Myocyte (in vitro differentiated cells): ENCODE measurements around the gene PAIP2. TPM values are rescaled to one million over a fixed set of nuclear protein-coding genes. Genes with fewer than 3 reads are reported as not detected.

Source experiments
- DNase-seq: peaks from one replicate; pipeline ENCODE4 v3.0.0-alpha.2; 2012; ENCODE audit warnings: low read depth
- total RNA-seq: library from RNA; depleted of rRNA; stranded (reverse); fragments of >200 nt; gene quantifications from 2 replicates; pipeline ENCODE4 v1.2.3, GENCODE V29; 2014

PAIP2 gene
- total RNA-seq, 1 donor from 2014 or later: 111 TPM

DNA sequence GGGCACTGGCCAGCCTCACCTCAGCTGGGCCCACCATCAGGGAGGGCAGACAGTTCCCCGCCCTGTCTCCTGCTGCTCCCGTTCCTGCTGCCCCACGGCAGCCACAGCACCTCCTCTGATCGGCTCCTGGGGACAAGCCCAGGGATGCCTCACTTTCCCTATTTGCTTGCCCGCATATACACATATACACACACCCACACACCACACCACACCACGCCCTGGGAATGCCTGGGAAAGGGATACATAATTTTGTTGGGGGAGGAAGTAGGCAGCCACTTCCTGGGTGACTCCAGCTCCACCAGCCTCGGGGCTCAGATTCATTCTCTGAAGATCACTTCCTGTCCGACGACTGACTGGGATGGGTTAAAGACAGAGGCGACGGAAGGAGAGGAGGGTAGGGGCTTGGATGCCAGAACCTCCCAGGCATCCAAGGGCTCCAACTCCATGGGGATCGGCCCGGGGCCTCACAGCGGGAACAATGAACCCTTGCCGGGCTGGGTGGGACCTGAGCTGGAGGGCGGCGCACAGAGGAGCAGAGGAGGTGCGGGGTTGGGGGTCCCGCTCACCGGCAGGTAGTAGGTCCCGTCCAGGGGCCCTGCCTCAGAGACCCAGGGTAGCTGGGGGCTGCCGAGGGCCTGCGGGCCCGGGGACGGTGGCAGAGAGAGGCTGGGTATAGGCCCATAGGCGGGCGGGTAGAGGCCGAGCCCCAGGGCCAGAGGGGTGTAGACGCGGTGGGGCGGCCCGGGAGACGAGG, 50.1 kb downstream of the PAIP2 start:
- DNase-seq: peak; percentile 48

DNA sequence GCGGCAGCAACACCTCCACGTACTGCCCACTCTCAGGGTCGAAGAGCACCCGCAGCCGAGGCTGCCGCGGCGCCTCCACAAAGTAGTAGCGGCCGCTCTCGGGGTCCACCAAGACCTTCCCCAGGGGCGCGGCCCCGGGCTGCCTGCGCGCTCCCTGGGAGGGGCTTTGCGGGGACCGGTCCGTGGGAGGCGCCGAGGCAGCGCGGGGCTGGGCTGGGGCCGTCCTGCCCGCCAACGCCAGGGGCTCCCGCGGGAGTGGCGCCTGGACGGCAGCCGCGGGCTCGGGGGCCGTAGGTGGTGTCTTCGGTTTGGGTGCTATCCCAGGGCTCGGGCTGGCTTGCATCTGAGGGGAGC, 50.6 kb downstream of the PAIP2 start:
- no peak for DNase-seq

GRCh38 chr5:139392678-139393496, 51.2 kb downstream of the PAIP2 start:
- DNase-seq: no peak

DNA sequence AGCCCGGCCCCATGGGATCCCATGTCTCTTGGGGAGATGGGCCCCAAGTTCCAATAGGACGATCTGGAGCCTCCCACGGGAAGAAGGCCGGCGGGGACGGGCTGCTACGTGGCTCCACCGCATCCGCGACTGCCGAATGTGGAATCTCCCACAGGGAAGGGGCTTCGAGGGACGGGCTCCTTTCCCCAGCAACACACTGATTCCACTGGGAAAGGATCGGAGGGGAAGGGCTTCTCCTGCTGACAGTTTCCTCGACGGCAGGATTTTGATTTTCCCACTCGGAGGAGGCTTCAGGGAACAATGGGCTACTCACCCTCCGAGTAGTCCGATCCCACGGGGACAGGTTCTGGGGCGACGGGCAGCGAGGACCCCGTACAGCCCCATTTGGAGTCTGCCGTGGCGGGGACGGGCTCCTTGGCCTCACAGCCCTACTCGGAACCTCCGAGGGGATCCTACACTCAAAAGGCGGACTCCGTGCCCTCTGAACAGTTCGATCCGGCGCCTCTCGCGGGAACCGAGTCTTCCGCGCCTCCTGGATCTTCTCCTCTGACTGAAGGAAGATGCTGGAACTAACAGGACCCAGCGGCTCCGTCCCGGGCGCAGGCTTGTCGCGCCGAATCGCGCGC, 52.0 kb downstream of the PAIP2 start:
- no peak for DNase-seq

DNA sequence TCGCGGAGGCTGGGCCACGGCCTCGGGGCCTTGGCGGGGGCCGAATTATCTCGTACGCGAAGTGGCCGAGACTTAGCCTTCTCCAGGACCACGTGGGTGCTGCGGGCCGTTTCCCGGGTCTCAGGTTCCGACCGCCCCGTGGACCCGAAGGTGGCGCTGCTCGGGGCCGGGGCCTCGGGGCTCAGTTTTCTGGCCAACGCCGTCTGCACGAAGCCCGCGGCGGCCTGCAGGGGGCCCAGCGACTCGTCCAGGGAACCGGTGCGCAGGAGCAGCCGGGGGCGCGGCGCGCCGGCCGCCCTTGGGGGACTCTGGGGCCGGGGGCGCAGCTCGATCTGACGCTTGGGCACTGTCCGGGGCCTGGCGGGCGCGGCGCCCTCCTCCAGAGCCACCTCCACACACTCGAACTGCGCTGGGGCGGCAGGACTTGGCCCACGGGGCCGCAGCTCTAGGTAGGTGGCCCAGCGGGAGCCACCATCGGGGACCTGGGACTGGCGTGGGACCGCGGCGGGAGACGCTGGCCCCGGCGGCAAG, 52.5 kb downstream of the PAIP2 start:
- no peak for DNase-seq

DNA sequence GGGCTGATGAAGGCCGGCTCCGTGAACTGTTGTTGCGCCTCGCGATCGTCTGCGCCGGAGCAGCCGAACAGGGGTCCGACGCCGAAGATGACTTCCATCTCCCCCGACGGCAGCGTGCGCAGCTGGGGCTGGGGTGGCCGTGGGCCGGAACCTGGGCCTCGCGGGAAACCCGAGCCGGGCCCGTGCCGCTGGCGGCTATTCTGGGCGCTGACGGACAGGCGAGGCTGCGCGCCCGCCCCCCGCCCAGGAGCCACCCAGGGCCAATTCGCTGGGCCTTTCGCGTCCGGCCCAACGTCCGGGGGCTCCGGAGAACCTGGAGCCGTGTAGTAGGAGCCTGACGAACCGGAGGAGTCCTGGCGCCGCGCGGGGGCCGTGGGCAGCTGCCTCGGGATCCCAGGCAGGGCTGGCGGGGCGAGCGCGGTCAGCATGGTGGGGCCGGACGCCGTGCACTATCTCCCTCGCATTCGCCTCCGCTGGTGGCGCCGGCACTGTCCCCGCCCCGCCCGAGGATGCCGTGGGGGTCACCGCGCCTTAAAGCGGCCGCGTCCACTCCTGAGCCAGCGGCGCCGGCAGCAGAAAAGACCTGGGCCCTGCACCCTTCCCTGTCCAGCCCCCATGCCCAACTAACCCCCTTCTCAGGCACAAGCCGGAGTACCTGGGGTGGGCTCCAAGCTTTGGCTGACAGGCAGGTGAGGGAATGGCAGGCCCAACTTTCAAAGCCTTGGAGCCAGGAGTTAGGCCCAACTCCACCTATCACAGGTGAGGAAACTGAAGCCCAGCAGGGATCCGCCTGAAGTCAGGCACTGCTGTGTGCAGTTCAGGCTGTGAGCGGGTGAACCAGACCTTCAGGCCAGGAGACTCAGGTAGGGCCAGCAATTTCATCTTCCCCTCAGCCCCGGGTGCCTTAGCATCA, 53.3 kb downstream of the PAIP2 start, which contains the start of gene PROB1:
PROB1 (minus strand) TSS at position 451 of the 913 bp plus-strand sequence; CDS start at position 428, 23 bp downstream.
- peak; percentile 85 for DNase-seq

GRCh38 chr5:139395844-139396640, 54.4 kb downstream of the PAIP2 start:
- peak; percentile 97 for DNase-seq

- no peak for DNase-seq
Observed at GRCh38 chr5:139396691-139397090, 55.0 kb downstream of the PAIP2 start.

- no peak for DNase-seq
Observed at GRCh38 chr5:139397921-139398320, 56.3 kb downstream of the PAIP2 start.

GRCh38 chr5:139399501-139400121, 58.0 kb downstream of the PAIP2 start:
- no peak for DNase-seq

- no peak for DNase-seq
Observed at GRCh38 chr5:139401546-139401945, 59.9 kb downstream of the PAIP2 start.

GRCh38 chr5:139402561-139403158, 61.0 kb downstream of the PAIP2 start:
- DNase-seq: no peak

- DNase-seq: no peak
Observed at GRCh38 chr5:139403418-139403786, 61.7 kb downstream of the PAIP2 start.

DNA sequence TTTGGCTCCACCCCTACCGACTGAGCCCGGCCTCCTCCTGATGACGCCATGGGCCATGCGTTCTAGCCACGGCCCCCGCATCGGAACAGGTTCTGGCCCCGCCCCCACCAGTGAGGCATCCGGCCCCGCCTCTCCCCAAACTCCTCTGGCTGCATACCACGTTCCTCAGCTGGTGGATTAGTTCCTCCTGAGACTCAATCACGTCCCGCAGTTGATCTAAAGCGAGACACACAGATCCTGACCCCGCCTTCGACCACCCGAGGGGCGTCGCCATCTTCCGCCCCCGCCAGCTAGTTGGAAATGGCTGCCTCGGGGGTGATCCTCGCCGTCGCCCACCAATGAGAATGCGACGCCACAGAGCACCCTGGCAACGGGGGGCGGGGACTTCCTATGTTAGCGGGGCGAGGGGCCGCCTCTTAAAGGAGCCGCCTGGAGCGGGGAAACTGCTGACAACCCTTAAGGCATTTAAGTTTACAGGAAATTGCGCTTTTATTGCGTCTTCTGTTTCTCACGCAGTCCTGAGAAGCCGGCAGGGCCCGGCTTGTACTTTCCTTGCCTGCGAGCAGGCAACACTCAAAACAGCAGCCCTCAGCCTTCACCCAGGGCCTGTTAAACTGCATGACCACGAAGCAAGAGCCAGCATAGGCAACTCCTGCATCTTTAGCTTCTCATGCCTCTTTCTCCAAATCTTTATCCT, 62.3 kb downstream of the PAIP2 start, which contains the start of gene SPATA24:
SPATA24 (minus strand) TSS at position 303 of the 697 bp plus-strand sequence; CDS start at position 274, 29 bp downstream.
- DNase-seq: peak; percentile 98

DNA sequence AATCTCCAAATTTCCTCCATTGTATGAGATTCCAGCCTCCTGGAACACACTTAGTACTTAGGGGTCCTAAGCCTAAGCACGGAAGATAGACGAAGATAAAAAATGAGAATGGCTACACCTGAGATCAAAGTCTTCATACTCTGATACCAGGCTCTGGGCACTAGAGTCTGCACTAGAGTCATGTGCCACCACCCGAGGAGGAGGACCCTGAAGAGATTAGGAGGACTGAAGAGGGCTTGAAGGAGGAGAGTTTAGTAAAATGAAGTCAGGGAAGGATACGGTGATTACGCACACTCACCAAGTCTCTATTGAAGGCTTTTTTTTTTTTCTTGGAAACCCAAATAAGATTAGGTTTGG, 62.8 kb downstream of the PAIP2 start:
- no peak for DNase-seq

DNA sequence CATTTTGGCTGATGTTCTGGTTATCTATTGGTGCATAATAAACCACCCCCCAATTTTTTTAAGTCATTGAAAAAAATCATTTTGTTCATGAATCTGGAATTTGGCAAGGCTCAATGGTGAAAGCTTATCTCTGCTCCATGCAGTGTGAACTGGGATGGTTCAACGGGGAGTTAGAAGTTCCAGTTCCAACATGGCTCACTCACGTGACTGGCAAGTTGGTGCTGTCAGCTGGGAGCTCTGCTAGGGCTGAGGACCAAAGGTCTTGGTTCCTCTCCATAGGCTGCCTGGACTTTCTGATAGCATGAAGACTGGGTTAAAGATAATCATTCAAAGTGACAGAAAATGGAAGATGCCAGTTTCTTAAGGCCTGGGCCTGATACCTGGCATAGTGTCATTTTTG, 65.3 kb downstream of the PAIP2 start:
- DNase-seq: no peak

DNA sequence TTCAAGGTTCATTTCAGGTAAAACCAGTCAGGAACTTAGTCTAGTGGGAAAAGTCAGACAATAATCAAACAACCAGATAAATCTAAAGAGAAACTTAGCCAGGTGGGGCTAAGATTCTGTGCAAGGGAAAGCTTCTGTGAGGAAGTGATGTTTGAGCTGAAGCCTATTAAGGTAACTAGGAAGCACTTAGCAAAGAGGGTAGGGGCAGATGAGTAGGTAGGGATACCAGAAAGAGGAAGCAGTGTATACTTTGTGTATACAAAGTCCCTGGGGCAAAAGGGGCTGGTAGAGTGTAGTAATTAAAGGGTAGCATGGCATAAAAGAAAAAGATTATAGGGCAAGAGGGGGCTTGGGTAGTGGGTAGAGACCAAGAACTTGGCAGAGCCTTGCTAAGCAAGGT, 65.9 kb downstream of the PAIP2 start:
- DNase-seq: no peak

DNA sequence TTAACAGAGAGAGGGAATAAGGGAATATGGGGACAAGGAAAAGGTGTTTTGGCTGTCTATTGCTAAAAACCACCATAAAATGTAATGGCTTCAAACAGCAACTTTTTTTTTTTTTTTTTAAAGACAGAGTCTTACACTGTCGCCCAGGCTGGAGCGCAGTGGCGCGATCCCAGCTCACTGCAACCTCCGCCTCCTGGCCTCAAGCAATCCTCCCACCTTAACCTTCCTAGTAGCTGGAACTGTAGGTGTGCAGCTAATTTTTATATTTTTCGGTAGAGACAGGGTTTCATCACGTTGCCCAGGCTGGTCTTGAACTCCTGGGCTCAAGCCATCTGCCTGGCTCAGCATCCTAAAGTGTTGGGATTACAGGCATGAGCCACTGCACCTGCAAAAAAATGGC, 66.5 kb downstream of the PAIP2 start:
- no peak for DNase-seq
